Measurements from ENCODE around the gene ELL2.
"Not testable (repeated sequence)": the region's sequence is repeated elsewhere in the genome, so short reads cannot be mapped to it uniquely, and the experiment has no call there.

Gene ELL2

GRCh38 chr5:95841914-95842812, 119.5 kb downstream of the ELL2 start:
- no peak for TF ChIP-seq CTCF (IDR thresholded peaks at IDR 0.05; ENCODE audit: control insufficient read depth, extremely low read depth, insufficient read depth)
- no peak overlapping the region for H3K4me3 ChIP-seq (ENCODE audit: low read depth, low read length)
- DNase-seq (ENCODE audit: low read depth) = no peak

DNA sequence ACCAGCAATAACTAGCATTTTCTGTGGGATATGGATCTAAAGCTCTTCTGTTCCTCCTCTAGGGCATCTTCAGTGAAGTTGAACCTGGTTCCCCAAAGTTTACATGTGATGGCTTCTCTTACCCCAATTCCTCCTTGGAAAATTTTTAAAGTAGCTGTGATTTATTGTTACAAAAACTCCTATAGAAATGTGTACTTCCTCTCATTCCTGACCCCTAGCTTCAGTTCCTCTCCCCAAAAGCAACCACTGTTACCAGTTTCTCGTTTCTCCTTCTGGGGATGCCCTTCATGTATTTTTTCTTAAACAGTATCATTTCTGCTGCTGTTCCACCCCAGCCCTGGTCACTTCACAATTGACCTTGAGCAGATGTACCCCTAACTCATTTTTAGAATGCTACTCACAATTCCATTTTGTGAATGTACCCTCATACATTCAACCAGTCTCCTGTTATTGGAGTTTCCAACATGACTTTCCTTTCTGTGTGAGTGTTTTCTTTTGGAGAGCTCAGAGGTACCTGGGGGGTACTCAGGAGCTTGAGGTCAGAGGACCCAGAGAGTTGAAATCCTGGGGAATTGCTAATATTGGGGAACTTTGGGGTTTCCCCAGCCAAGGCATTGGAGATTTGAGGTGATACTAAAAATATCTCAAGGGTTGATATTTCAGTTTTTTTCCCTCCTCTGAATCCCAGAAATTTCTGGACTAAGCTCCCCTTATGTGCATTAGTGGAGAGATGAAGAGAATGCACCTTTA, 120.5 kb downstream of the ELL2 start:
- DNase-seq (ENCODE audit: low read depth) = no peak
- no peak overlapping the region for H3K4me3 ChIP-seq (ENCODE audit: low read depth, low read length)
- no peak for TF ChIP-seq CTCF (IDR thresholded peaks at IDR 0.05; ENCODE audit: control insufficient read depth, extremely low read depth, insufficient read depth)

GRCh38 chr5:95839658-95840057, 122.0 kb downstream of the ELL2 start:
- no peak for TF ChIP-seq CTCF (IDR thresholded peaks at IDR 0.05; ENCODE audit: control insufficient read depth, extremely low read depth, insufficient read depth)
- H3K4me3 ChIP-seq (ENCODE audit: low read depth, low read length) = no peak overlapping the region
- no peak for DNase-seq (ENCODE audit: low read depth)

- H3K4me3 ChIP-seq (ENCODE audit: low read depth, low read length) = no peak overlapping the region
- no peak for TF ChIP-seq CTCF (IDR thresholded peaks at IDR 0.05; ENCODE audit: control insufficient read depth, extremely low read depth, insufficient read depth)
- DNase-seq (ENCODE audit: low read depth) = no peak
These were observed 123.1 kb downstream of the ELL2 start for GRCh38 chr5:95838556-95838955.

DNA sequence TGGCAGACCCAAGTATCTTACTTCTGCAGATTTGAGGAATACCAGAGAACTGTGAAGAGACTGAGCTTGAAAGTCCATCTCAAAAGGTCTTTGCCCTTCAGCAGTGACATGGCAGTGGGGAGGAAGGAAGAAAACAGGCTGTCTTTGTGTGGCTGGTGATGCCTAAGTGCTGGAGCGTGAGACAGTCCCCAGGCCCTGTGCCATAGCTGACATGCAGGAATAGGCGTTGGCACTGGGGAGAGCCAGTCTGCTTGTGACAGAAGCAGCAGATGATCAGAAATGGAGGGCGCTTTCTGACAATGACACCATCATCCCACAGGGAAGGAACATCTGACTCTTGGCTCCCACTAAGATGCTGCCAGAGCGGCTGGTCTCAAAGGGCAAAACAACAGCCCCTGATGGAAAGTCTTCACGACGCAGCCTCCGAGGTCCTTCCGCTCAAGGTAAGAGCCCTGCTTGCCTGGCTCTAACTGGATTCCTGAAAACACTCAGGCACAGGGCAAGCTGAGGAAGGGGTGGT, 123.6 kb downstream of the ELL2 start:
- DNase-seq (ENCODE audit: low read depth) = no peak
- no peak overlapping the region for H3K4me3 ChIP-seq (ENCODE audit: low read depth, low read length)
- TF ChIP-seq CTCF (IDR thresholded peaks at IDR 0.05; ENCODE audit: control insufficient read depth, extremely low read depth, insufficient read depth) = no peak

- no peak for DNase-seq (ENCODE audit: low read depth)
These were observed 124.2 kb downstream of the ELL2 start for GRCh38 chr5:95837492-95837891.

DNA sequence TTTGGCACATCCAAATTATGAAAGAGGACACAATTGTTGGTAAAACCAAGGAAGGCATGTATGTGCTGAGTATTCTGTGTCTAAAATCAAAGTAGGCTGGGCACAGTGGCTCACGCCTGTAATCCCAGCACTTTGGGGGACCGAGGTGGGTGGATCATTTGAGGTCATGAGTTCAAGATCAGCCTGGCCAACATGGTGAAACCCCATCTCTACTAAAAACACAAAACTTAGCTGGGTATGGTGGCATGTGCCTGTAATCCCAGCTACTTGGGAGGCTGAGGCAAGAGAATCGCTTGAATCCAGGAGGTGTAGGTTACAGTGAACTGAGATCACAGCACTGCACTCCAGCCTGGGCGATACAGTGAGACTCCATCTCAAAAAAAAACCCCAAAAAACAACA, 124.7 kb downstream of the ELL2 start:
- not testable (repeated sequence) for DNase-seq (ENCODE audit: low read depth); H3K4me3 ChIP-seq (ENCODE audit: low read depth, low read length)

More at GRCh38 chr5:95837492-95837891, 124.2 kb downstream of the ELL2 start:
- TF ChIP-seq CTCF (IDR thresholded peaks at IDR 0.05; ENCODE audit: control insufficient read depth, extremely low read depth, insufficient read depth) = no peak
- no peak overlapping the region for H3K4me3 ChIP-seq (ENCODE audit: low read depth, low read length)

Data from LNCaP clone FGC (cell line).